Glutamatergic neuron (in vitro differentiated cells): ENCODE measurements around the gene MVB12B. TPM values are rescaled to one million over a fixed set of nuclear protein-coding genes. Genes with fewer than 3 reads are reported as not detected.

Source experiments
- DNase-seq: peaks from one replicate; pipeline ENCODE4 v3.0.0; 2022
- H3K27ac Mint-ChIP-seq: one replicate; pipeline ENCODE4 v1.8.0; 2020; ENCODE audit warnings: mild to moderate bottlenecking, mixed read lengths, inconsistent platforms; ENCODE audit not compliant: unreplicated experiment
- H3K27me3 Mint-ChIP-seq: one replicate; pipeline ENCODE4 v1.8.0; 2020; ENCODE audit warnings: mild to moderate bottlenecking, moderate library complexity, mixed read lengths, inconsistent platforms; ENCODE audit not compliant: unreplicated experiment
- H3K36me3 Mint-ChIP-seq: one replicate; pipeline ENCODE4 v1.8.0; 2020; ENCODE audit warnings: mild to moderate bottlenecking, mixed read lengths, inconsistent platforms; ENCODE audit not compliant: unreplicated experiment
- H3K4me1 Mint-ChIP-seq: one replicate; pipeline ENCODE4 v1.8.0; 2020; ENCODE audit warnings: mild to moderate bottlenecking, low read depth, mixed read lengths, inconsistent platforms; ENCODE audit not compliant: unreplicated experiment
- H3K4me3 Mint-ChIP-seq: one replicate; pipeline ENCODE4 v1.8.0; 2020; ENCODE audit warnings: mild to moderate bottlenecking, mixed read lengths, inconsistent platforms; ENCODE audit not compliant: unreplicated experiment
- H3K9me3 Mint-ChIP-seq: one replicate; pipeline ENCODE4 v1.8.0; 2020; ENCODE audit warnings: mild to moderate bottlenecking, moderate library complexity, mixed read lengths, inconsistent platforms; ENCODE audit not compliant: unreplicated experiment
- total RNA-seq: library from RNA; stranded (reverse); fragmentation: NEBNext Ultra II Directional; extraction: Animal tissue kit (Norgen Biotek cat#: 25700); gene quantifications from one replicate; pipeline ENCODE4 v1.2.1, GENCODE V29; 2021; ENCODE audit not compliant: unreplicated experiment
- TF ChIP-seq, protein P1 (sequence below): fragments of 200-600 bp; sonication (generic); IDR thresholded peaks from one replicate; pipeline ENCODE4 v1.5.0; 2021; ENCODE audit not compliant: partially characterized antibody, unreplicated experiment

The MVB12B gene
- total RNA-seq, 1 donor from 2014 or later, result 41.1 TPM

GRCh38 chr9:126408004-126408403 is 81.4 kb downstream of the MVB12B start:
- H3K36me3 Mint-ChIP-seq, result no peaks in the 10 kb centered on the region
- TF ChIP-seq, protein P1, sequence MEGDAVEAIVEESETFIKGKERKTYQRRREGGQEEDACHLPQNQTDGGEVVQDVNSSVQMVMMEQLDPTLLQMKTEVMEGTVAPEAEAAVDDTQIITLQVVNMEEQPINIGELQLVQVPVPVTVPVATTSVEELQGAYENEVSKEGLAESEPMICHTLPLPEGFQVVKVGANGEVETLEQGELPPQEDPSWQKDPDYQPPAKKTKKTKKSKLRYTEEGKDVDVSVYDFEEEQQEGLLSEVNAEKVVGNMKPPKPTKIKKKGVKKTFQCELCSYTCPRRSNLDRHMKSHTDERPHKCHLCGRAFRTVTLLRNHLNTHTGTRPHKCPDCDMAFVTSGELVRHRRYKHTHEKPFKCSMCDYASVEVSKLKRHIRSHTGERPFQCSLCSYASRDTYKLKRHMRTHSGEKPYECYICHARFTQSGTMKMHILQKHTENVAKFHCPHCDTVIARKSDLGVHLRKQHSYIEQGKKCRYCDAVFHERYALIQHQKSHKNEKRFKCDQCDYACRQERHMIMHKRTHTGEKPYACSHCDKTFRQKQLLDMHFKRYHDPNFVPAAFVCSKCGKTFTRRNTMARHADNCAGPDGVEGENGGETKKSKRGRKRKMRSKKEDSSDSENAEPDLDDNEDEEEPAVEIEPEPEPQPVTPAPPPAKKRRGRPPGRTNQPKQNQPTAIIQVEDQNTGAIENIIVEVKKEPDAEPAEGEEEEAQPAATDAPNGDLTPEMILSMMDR, result no peak
- no peak for DNase-seq
- peaks cover 7% of the 10 kb centered on the region for H3K4me1 Mint-ChIP-seq
- H3K27ac Mint-ChIP-seq, result no peak overlapping the region
- no peaks in the 10 kb centered on the region for H3K9me3 Mint-ChIP-seq
- H3K4me3 Mint-ChIP-seq, result no peak overlapping the region
- H3K27me3 Mint-ChIP-seq, result peaks cover 2% of the 10 kb centered on the region

DNA sequence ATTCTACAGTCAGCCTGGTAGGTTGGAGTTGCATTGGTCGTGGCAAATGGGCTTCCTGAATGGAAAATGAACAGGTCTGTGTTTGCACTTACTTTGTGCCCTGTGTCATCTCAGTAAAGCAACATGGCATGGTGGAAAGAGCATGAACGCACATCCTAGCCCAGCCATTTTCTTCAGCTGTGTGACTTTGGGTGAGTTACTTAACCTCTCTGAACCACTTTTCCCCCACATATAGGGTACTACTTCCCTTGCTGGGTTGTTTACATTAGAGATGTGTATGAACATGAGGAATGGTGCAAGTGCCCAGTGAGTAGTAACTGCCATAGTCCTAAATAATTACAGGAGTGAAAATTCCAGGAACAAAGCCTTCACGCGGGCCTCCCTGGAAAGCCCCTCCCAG is 83.6 kb downstream of the MVB12B start:
- H3K27ac Mint-ChIP-seq, result no peak overlapping the region
- H3K36me3 Mint-ChIP-seq, result no peaks in the 10 kb centered on the region
- TF ChIP-seq, protein P1, result no peak

DNA sequence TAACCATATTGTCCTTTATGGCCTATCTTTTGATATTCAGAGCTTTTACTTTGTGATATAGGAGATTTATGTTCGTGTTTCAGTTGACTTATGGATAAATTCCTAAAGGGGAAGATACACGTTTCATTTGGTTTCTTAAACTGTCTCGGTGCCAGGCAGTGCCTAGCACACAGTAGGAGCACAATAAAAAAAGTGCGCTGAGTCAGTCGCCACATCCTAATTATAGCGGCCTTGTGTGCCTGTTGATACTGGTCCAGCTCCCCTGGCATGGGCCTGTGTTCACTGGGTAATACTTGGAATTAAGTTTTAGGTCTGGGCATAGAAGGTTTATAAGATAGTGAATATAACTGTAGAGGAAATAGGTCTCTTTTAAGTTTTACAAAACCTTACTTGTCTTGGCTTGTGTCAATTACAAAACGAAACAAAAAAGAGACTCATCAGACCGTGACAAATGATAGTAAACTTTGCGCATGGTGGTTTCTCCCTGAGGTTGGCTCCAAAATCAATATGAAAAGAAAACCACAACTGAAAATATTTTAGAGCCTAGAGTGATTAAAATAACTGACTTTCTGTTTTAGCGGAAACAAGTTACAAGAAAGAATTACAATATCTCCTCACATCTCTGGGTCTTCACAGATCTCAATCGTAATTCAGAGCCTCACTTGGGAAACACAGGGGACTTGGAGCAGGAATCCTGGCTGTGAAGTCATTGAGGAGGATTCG is 84.8 kb downstream of the MVB12B start:
- TF ChIP-seq, protein P1, result no peak

More for the DNA sequence above, 83.6 kb downstream of the MVB12B start:
- Mint-ChIP-seq H3K4me3 (no peak overlapping the region), H3K9me3 (peaks cover 2% of the 10 kb centered on the region), H3K27me3 (no peaks in the 10 kb centered on the region), H3K4me1 (peaks cover 7% of the 10 kb centered on the region)
- DNase-seq, result no peak

DNA sequence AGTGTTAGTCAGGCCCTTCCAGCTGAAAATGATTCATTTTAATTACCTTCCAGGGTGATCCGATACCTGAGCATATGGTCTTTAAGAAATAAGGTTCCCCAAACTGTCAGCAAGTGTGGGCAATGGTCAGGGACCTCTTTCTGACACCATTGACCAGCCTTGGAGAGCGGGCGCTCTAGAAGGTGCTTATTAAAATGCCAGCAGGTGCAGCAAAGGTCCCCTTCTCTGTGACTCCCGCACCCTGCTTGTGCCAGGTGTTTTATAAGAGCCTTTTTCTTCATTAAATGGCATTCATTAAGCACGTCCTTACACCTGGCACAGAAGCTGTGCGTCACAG is 85.3 kb downstream of the MVB12B start:
- Mint-ChIP-seq H3K4me3 (no peak overlapping the region), H3K27me3 (peaks cover 2% of the 10 kb centered on the region)
- DNase-seq, result no peak

More for the DNA sequence above, 84.8 kb downstream of the MVB12B start:
- Mint-ChIP-seq H3K9me3 (peaks cover 2% of the 10 kb centered on the region), H3K4me3 (no peak overlapping the region), H3K36me3 (no peaks in the 10 kb centered on the region), H3K27me3 (peaks cover 2% of the 10 kb centered on the region), H3K4me1 (peaks cover 7% of the 10 kb centered on the region), H3K27ac (no peak overlapping the region)
- no peak for DNase-seq

GRCh38 chr9:126412905-126413304 is 86.3 kb downstream of the MVB12B start:
- peaks cover 2% of the 10 kb centered on the region for H3K27me3 Mint-ChIP-seq
- H3K4me1 Mint-ChIP-seq, result peaks cover 7% of the 10 kb centered on the region
- no peak for DNase-seq
- peaks cover 2% of the 10 kb centered on the region for H3K9me3 Mint-ChIP-seq
- H3K4me3 Mint-ChIP-seq, result no peak overlapping the region
- H3K27ac Mint-ChIP-seq, result no peak overlapping the region
- TF ChIP-seq, protein P1, result no peak
- no peaks in the 10 kb centered on the region for H3K36me3 Mint-ChIP-seq

More for the DNA sequence above, 85.3 kb downstream of the MVB12B start:
- H3K36me3 Mint-ChIP-seq, result no peaks in the 10 kb centered on the region
- peaks cover 7% of the 10 kb centered on the region for H3K4me1 Mint-ChIP-seq
- H3K9me3 Mint-ChIP-seq, result peaks cover 2% of the 10 kb centered on the region
- TF ChIP-seq, protein P1, result no peak
- H3K27ac Mint-ChIP-seq, result no peak overlapping the region
